Activated CD8-positive, alpha-beta memory T cell treated with anti-CD3 and anti-CD28 coated beads, Interleukin-2, amount 10 ng/mL, durations not matched to agents 7 days and 5 days (primary cell): ENCODE results near the gene USP16. TPM values are rescaled to one million over a fixed set of nuclear protein-coding genes. Genes with fewer than 3 reads are reported as not detected.

ENCODE experiments used
- total RNA-seq, 2 experiments: library from RNA; stranded (reverse); gene quantifications; one replicate each; pipeline ENCODE4 v1.2.3, GENCODE V29; 2021

Gene USP16
- total RNA-seq, 2 experiments from 2014 or later: 26.7 to 35.5 TPM

Other genes with a start within 250 kb of the USP16 start
- gene LTN1, start 31.8 kb upstream of the USP16 start, total RNA-seq: 10 to 100 TPM; 24.7 to 27.1 TPM
- gene RWDD2B, start 5.3 kb upstream of the USP16 start, total RNA-seq: 10 to 100 TPM in 1 of 2 experiments, 1 to 10 TPM in 1; 6.9 to 12.2 TPM
- 100 to 1,000 TPM; 235 to 301 TPM for gene CCT8, start 49.0 kb downstream of the USP16 start, total RNA-seq
- gene MAP3K7CL, start 106.0 kb downstream of the USP16 start, total RNA-seq: 1 to 10 TPM; 9.3 to 9.5 TPM